Body of pancreas (tissue), 4 donors: ENCODE measurements around the gene GMPR.

ENCODE experiments used
- POLR2A ChIP-seq, 3 donors: fragments of 450-650 bp; IDR thresholded peaks; one replicate each; pipeline ENCODE4 v1.6.1; 2016; ENCODE audit warnings: antibody characterized with exemption in 3 of 3, mild to moderate bottlenecking in 2 of 3
- TF ChIP-seq, protein P1 (sequence below), 7 experiments: fragments of 450-650 bp in 4 of 7; fragments of 200-600 bp in 3 of 7; sonication (generic) in 3 of 7; IDR thresholded peaks; one replicate each; pipeline ENCODE4 v1.5.1; 2016 to 2019; ENCODE audit warnings: antibody characterized with exemption in 7 of 7

DNA sequence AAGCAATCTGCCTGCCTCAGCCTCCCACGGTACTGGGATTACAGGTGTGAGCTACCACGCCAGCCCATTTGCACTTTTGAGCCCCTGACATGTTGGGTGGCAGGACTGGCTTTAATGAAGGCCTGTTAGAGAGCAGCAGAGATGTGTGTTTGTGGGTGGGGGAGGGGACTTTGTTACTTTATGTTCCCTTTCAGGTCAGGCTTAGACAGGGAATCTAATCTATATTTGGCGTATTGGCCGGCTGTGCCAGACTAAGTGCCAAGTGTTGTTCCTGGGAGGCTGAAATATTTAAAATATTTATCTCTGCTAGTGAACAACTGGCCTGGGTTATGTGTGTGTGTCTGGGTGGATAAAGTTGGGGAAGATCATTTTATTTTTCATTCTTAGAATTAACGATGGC, 6.1 kb downstream of the GMPR start:
- no peak for TF ChIP-seq POLR2A (IDR thresholded peaks at IDR 0.05)
- TF ChIP-seq, protein P1, sequence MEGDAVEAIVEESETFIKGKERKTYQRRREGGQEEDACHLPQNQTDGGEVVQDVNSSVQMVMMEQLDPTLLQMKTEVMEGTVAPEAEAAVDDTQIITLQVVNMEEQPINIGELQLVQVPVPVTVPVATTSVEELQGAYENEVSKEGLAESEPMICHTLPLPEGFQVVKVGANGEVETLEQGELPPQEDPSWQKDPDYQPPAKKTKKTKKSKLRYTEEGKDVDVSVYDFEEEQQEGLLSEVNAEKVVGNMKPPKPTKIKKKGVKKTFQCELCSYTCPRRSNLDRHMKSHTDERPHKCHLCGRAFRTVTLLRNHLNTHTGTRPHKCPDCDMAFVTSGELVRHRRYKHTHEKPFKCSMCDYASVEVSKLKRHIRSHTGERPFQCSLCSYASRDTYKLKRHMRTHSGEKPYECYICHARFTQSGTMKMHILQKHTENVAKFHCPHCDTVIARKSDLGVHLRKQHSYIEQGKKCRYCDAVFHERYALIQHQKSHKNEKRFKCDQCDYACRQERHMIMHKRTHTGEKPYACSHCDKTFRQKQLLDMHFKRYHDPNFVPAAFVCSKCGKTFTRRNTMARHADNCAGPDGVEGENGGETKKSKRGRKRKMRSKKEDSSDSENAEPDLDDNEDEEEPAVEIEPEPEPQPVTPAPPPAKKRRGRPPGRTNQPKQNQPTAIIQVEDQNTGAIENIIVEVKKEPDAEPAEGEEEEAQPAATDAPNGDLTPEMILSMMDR (IDR thresholded peaks at IDR 0.05), result no peak
